Neuronal stem cell (in vitro differentiated cells): ENCODE results near the gene CASZ1.

Source experiments
- DNase-seq: peaks from one replicate; pipeline ENCODE4 v3.0.0-alpha.2; 2013; ENCODE audit warnings: low spot score
- H2AFZ ChIP-seq: one replicate; pipeline ENCODE4 v1.6.1; 2013; ENCODE audit warnings: mild to moderate bottlenecking, low read length, inconsistent platforms
- H2AK5ac ChIP-seq: 2 replicates; pipeline ENCODE4 v1.6.1; 2013; ENCODE audit warnings: low read depth, mild to moderate bottlenecking, inconsistent platforms, low read length, moderate library complexity, mixed read lengths
- H2BK120ac ChIP-seq: 2 replicates; pipeline ENCODE4 v1.6.1; 2013; ENCODE audit warnings: low read depth, mild to moderate bottlenecking, inconsistent platforms, low read length, moderate library complexity, mixed read lengths
- H2BK12ac ChIP-seq: one replicate; pipeline ENCODE4 v1.6.1; 2013; ENCODE audit warnings: low read length, inconsistent platforms
- H2BK15ac ChIP-seq: 2 replicates; pipeline ENCODE4 v1.6.1; 2013; ENCODE audit warnings: mild to moderate bottlenecking, low read length, inconsistent platforms, mixed read lengths
- H2BK5ac ChIP-seq: one replicate; pipeline ENCODE4 v1.6.1; 2013; ENCODE audit warnings: inconsistent platforms, mild to moderate bottlenecking, low read length, moderate library complexity
- H3K14ac ChIP-seq: one replicate; pipeline ENCODE4 v1.6.1; 2013; ENCODE audit warnings: low read length, inconsistent platforms
- H3K18ac ChIP-seq: 2 replicates; pipeline ENCODE4 v1.6.1; 2013; ENCODE audit warnings: low read length, inconsistent platforms
- H3K23ac ChIP-seq: 2 replicates; pipeline ENCODE4 v1.6.1; 2013; ENCODE audit warnings: low read depth, mild to moderate bottlenecking, mixed read lengths, low read length, inconsistent platforms; ENCODE audit not compliant: poor library complexity
- H3K27ac ChIP-seq: replicated peaks from 3 replicates; pipeline ENCODE4 v1.5.1; 2013; ENCODE audit warnings: low read length, inconsistent platforms
- H3K27me3 ChIP-seq, 3 experiments: 2 replicates each; pipeline ENCODE4 v1.6.1; 2013; ENCODE audit warnings: low read length in 3 of 3, mild to moderate bottlenecking in 2 of 3, inconsistent platforms in 1 of 3, low read depth in 1 of 3, mixed read lengths in 1 of 3, moderate library complexity in 1 of 3; ENCODE audit not compliant: control insufficient read depth in 3 of 3, insufficient read depth in 3 of 3
- H3K36me3 ChIP-seq, 2 donors: replicated peaks in 1 of 2; 2 replicates each; pipeline ENCODE4 v1.6.1; 2013; ENCODE audit warnings: low read length in 2 of 2; ENCODE audit not compliant: control insufficient read depth in 2 of 2, insufficient read depth in 2 of 2
- H3K4ac ChIP-seq: 2 replicates; pipeline ENCODE4 v1.6.1; 2013; ENCODE audit warnings: inconsistent platforms, mild to moderate bottlenecking, low read length, moderate library complexity
- H3K4me1 ChIP-seq, 2 donors: 1 replicate in 1 of 2; 2 replicates in 1 of 2; pipeline ENCODE4 v1.6.1; 2013; ENCODE audit warnings: low read length in 2 of 2, low read depth in 1 of 2; ENCODE audit not compliant: control insufficient read depth in 2 of 2, insufficient read depth in 1 of 2
- H3K4me2 ChIP-seq: one replicate; pipeline ENCODE4 v1.6.1; 2013; ENCODE audit warnings: mild to moderate bottlenecking, low read length, inconsistent platforms; ENCODE audit not compliant: insufficient read depth, poor library complexity, severe bottlenecking
- H3K4me3 ChIP-seq, 2 donors: 2 replicates each; pipeline ENCODE4 v1.5.1; 2013; ENCODE audit warnings: low read length in 2 of 2, mild to moderate bottlenecking in 2 of 2, inconsistent platforms in 1 of 2, moderate library complexity in 1 of 2
- H3K79me1 ChIP-seq: one replicate; pipeline ENCODE4 v1.6.1; 2013; ENCODE audit warnings: low read depth, mild to moderate bottlenecking, inconsistent platforms, low read length, moderate library complexity
- H3K9ac ChIP-seq: one replicate; pipeline ENCODE4 v1.6.1; 2013; ENCODE audit warnings: mild to moderate bottlenecking, low read depth, low read length, inconsistent platforms; ENCODE audit not compliant: poor library complexity
- H3K9me3 ChIP-seq, 2 donors: replicated peaks in 1 of 2; 2 replicates each; pipeline versions ENCODE3 to v1.6.1; 2013; ENCODE audit warnings: low read length in 2 of 2, mild to moderate bottlenecking in 2 of 2, inconsistent platforms in 1 of 2, low read depth in 1 of 2, mixed read lengths in 1 of 2, moderate library complexity in 1 of 2; ENCODE audit not compliant: control insufficient read depth in 2 of 2, insufficient read depth in 1 of 2
- H4K8ac ChIP-seq: one replicate; pipeline ENCODE4 v1.6.1; 2013; ENCODE audit warnings: low read depth, mild to moderate bottlenecking, inconsistent platforms, low read length, moderate library complexity
- H4K91ac ChIP-seq: one replicate; pipeline ENCODE4 v1.6.1; 2013; ENCODE audit warnings: low read length, low read depth, mild to moderate bottlenecking, inconsistent platforms; ENCODE audit not compliant: poor library complexity
- WGBS, 2 donors: extraction: QIAGEN DNeasy Blood & Tissue Kit; methylation state at CpG; one replicate each; pipeline ENCODE4 v1.1.7; 2013; ENCODE audit warnings: missing lambda C conversion rate in 2 of 2, mixed read lengths in 1 of 2; ENCODE audit not compliant: insufficient read length in 2 of 2, insufficient replicate concordance in 1 of 2; ENCODE audit errors: extremely low coverage in 2 of 2; 5-methylcytosine and 5-hydroxymethylcytosine counted together

CASZ1 gene

GRCh38 chr1:10647414-10648170 is 148.9 kb downstream of the CASZ1 start:
- Histone ChIP-seq H3K27me3 (peaks cover 0 to 9% (median 0%) of the 10 kb centered on the region in 3 experiments), H3K4me3 (no peak overlapping the region), H2BK120ac (peak overlapping the region; percentile 19), H2BK12ac (peak overlapping the region; percentile 65), H3K9ac (peak overlapping the region; percentile 2), H3K9me3 (no peaks in the 10 kb centered on the region), H3K79me1 (peaks cover 3% of the 10 kb centered on the region), H3K18ac (peak overlapping the region; percentile 25), H2BK15ac (peak overlapping the region; percentile 44), H3K4me1 (peaks cover 33 to 34% of the 10 kb centered on the region in 2 donors), H4K91ac (no peak overlapping the region), H3K36me3 (peaks cover 0 to 3% of the 10 kb centered on the region in 2 donors), H4K8ac (no peak overlapping the region), H2BK5ac (no peak overlapping the region), H3K14ac (peak overlapping the region; percentile 13), H2AFZ (no peak overlapping the region), H3K23ac (peak overlapping the region; percentile 22), H3K4me2 (no peak overlapping the region), H3K27ac (no peak overlapping the region), H3K4ac (no peak overlapping the region), H2AK5ac (peak overlapping the region; percentile 33)
- no peak for DNase-seq
- no CpG with 5 or more reads among the region's 38 CpGs for WGBS, 2 donors

- Histone ChIP-seq H2BK12ac (peak overlapping the region; percentile 59), H2AK5ac (peak overlapping the region; percentile 51), H3K9ac (peak overlapping the region; percentile 68), H3K27ac (no peak overlapping the region), H3K4me3 (no peak overlapping the region), H4K8ac (no peak overlapping the region), H3K4me1 (peaks cover 26 to 30% of the 10 kb centered on the region in 2 donors), H2BK120ac (no peak overlapping the region), H3K36me3 (peaks cover 0 to 3% of the 10 kb centered on the region in 2 donors), H2AFZ (no peak overlapping the region), H3K18ac (peak overlapping the region; percentile 76), H4K91ac (no peak overlapping the region), H2BK5ac (peak overlapping the region; percentile 66), H3K27me3 (peaks cover 0 to 9% (median 0%) of the 10 kb centered on the region in 3 experiments), H2BK15ac (no peak overlapping the region), H3K14ac (peak overlapping the region; percentile 21), H3K79me1 (peaks cover 4% of the 10 kb centered on the region), H3K4me2 (no peak overlapping the region), H3K23ac (peak overlapping the region; percentile 29), H3K4ac (no peak overlapping the region), H3K9me3 (no peaks in the 10 kb centered on the region)
- no CpG with 5 or more reads among the region's 12 CpGs for WGBS, 2 donors
- no peak for DNase-seq
Measured at GRCh38 chr1:10646347-10646861, 150.0 kb downstream of the CASZ1 start.

GRCh38 chr1:10644307-10645128 is 151.9 kb downstream of the CASZ1 start:
- Histone ChIP-seq H4K8ac (no peak overlapping the region), H3K36me3 (peaks cover 0 to 3% of the 10 kb centered on the region in 2 donors), H3K18ac (peak overlapping the region; percentile 48), H3K4me1 (peaks cover 9 to 21% of the 10 kb centered on the region in 2 donors), H3K79me1 (peaks cover 4% of the 10 kb centered on the region), H3K9ac (no peak overlapping the region), H3K14ac (no peak overlapping the region), H3K4me2 (no peak overlapping the region), H3K9me3 (peaks cover 0 to 2% of the 10 kb centered on the region in 2 donors), H3K23ac (no peak overlapping the region), H2BK15ac (peak overlapping the region; percentile 17), H2AK5ac (no peak overlapping the region), H2BK120ac (no peak overlapping the region), H3K4ac (no peak overlapping the region), H3K4me3 (no peak overlapping the region), H2AFZ (no peak overlapping the region), H2BK12ac (no peak overlapping the region), H2BK5ac (peak overlapping the region; percentile 69), H3K27me3 (peaks cover 0 to 18% (median 2%) of the 10 kb centered on the region in 3 experiments), H3K27ac (no peak overlapping the region), H4K91ac (no peak overlapping the region)
- DNase-seq, result no peak
- no CpG with 5 or more reads among the region's 32 CpGs for WGBS, 2 donors
